ENCODE data around the gene TEX55.
A peak's percentile ranks its signal among the peaks of the same experiment; 100 is the strongest.
"Not testable (repeated sequence)": the region's sequence is repeated elsewhere in the genome, so short reads cannot be mapped to it uniquely, and the experiment has no call there.

TEX55 gene

GRCh38 chr3:119161240-119161639, 15.3 kb downstream of the TEX55 start:
- ATAC-seq, result no peak

DNA sequence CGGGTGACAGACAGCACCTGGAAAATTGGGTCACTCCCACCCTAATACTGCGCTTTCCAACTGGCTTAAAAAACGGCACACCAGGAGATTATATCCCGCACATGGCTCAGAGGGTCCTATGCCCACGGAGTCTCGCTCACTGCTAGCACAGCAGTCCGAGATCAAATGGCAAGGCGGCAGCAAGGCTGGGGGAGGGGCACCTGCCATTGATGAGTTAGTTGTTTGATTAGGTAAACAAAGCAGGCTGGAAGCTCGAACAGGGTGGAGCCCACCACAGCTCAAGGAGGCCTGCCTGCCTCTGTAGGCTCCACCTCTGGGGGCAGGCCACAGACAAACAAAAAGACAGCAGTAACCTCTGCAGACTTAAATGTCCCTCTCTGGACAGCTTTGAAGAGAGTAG, 18.8 kb downstream of the TEX55 start:
- not testable (repeated sequence) for ATAC-seq

DNA sequence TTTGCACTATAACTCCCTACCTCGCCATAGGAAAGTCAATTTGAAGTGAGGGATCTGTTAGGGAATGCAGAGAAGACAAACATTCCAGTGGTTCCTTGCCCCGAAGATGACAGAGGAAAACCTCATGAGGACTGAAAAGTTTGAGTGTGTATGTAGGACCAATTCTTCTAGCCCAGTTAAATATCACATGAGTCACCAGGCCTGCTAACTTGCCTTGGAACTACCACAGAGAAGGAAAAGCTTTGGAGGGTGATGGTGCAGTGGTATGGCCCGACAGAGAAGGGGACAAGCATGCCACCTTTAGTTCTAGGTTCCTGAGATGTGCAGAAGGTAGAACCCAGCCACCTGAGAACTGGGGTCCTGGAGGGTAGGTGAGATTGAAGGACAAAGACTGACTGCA, 24.9 kb downstream of the TEX55 start:
- no peak for ATAC-seq

DNA sequence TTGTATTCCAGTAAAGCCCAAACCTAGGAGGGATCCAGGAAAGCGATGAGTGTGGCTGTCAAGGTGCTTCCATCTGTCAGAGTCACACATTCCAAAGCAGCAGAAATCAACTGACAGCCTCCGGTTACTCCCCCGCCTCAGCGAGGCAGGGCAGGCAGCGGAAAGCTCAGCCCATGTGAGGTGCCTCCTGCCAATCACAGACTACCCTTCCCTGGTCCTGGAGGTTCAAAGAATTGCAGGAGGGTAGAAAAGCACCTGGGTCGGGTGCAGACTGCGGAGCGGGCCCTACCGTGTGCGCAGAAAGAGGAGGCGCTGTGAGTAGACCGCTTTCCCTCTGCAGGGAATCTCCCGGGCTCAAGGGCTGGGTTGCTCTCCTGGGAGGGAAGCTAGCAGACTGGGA, 27.4 kb downstream of the TEX55 start, which contains the start of gene UPK1B:
UPK1B (plus strand) TSS at position 274 of the 400 bp plus-strand sequence. CDS start 13,144 bp downstream, outside the sequence.
- no peak for ATAC-seq

DNA sequence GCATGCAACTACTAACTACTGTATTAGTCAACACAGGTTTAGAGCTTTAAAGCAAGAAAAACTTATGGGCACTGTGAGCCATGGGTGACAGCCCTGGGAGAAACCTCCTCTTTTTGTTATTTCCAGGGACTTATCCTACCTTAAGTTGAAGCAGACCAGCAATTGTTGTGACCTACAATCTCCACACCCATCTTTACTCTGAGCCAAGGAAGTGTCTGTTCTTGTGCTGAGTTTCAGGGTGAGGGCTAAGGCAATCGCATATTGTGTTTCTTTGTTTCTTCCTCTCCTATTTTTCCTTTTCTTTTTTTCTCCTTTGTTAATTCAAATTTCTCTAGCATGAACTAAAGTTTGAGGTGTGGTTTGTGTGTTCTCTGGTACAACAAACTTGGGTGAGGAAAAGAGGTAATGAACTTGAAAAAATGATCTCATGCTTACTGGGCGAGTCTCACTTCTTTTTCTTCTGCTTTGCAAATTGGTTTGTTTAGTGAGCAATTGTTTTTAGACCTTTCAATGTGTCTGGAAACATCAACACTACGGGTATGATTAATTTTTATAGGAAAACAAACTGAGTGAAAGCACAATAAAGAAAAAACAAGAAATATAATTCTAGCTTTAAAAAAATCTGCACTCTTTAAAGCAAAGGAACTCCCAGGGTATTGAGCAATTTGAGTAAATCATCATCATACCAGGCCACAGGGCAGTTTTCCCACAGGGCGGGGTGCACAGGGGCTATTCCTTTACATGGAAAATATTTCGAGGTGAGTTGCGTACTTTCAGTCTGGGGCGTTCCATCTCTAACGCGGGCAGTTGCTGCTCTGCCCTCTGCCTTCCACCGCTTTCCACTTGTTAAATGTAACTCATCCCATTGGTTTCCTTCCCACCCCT, 30.1 kb downstream of the TEX55 start:
- no peak for ATAC-seq

GRCh38 chr3:119176778-119177177, 30.8 kb downstream of the TEX55 start:
- ATAC-seq, result no peak

- ATAC-seq, result no peak
Measured at GRCh38 chr3:119177321-119177720, 31.4 kb downstream of the TEX55 start.

DNA sequence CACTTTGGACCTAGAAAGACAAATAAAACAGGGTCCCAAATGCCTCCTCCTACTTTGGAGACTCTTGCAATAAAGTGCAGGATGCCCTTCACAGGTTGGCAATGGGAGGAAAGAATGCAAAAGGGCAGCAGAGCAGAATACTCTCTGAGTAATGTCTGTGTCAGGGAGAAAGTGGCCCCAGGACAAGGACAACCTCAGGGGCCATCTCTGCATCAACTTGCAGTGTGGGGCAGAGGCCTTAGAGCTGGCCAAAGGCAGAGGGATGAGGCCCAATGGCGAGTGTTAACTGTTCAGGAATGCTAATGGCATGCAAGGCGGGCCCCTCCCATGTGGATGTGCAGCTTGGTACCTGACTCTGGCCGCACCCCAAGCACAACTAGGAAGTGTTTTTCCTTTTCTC, 35.8 kb downstream of the TEX55 start:
- ATAC-seq, result no peak

DNA sequence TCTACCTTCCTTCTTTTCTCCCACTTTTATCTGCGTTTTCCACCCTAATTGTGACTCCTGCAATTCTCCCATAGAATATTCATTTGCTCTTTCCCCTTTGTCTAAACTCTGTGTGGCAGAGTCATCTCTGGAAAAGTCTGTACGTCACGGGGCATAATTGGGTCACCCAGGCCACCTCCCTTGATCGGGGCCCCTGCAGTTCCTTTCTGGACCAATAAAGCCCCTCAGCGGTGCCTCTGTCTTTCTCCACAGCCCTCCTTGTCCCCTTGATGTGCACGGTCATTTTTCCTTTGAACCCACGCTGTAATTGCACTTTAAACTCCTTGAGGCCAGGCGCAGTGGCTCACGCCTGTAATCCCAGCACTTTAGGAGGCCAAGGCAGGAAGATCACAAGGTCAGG, 38.1 kb downstream of the TEX55 start:
- ATAC-seq, result no peak

- ATAC-seq, result peak; percentile 25 to 41
Measured at GRCh38 chr3:119184796-119185570, 39.0 kb downstream of the TEX55 start.

DNA sequence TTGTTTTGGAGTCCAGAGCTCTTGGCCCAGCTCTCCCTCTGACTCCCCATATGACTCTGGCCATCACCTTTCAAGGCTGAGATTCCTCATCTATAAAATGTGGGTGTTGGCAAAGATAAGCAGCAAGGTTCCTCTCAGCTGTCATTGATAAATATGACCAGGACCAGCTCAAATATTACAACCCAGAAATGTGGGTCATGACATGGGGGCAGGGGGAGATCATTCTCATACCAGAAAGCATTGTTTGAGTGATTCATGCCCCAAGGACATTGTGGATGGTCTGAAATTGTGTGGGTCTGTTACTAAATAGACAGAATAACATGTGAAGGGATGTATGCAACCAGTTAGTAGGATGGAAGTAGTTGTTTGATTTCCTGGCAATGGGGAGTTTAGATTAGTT, 41.3 kb downstream of the TEX55 start:
- ATAC-seq, result no peak

GRCh38 chr3:119191800-119192199, 45.8 kb downstream of the TEX55 start:
- no peak for ATAC-seq

DNA sequence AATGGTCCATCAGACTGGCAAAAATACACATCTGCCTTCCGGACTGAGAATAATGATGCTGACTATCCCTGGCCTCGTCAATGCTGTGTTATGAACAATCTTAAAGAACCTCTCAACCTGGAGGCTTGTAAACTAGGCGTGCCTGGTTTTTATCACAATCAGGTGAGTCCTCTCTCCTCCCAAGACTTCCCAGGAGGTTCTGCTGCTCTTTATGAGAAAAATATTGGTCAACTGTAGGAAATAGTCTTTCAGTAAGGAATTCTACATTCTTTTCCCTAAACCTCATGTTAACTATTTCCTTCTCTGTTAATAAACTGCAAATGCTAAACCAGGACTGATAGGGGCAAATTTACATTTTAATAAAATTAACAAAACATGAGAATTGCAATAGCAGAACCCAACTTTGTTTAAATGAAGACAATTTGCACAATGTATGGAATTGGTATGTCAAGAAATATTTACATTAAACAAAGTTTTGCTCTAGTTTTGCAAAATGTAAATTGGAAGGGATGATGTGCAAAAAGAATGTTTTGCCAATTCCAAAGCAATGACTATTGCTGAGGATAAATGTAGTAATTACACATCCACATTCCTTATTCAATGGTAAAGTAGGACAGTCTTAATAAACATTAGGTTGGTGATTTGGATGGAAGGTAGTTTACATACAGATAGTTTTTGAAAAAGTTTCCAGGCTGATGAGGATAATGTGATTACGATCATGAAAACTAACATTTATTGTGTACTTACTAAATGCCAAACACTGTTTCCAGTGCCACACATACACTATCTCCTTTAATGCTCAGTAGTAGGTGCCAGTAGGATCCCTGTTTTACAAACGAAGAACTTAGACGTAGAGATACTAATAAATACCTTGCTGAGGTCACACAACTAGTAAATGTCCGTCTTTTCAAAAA, 48.5 kb downstream of the TEX55 start:
- ATAC-seq, result no peak

DNA sequence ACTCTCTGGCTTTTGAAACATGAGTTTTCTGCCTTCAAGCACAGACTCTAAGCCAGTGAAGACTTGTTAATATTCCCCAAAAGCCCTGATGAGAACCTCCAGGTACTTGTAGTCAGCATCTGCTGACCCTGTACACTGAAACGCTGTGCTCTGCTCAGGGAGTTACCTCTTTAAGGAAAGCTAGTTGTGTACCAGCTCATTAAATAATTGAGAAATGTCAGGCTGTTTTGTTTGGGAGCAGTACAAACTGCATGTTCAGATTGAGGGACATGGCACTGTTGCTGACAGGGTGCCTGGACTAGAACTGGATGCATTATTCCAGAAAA, 49.1 kb downstream of the TEX55 start:
- no peak for ATAC-seq

- ATAC-seq, result no peak
Measured at GRCh38 chr3:119195911-119196310, 49.9 kb downstream of the TEX55 start.

Data from activated CD4-positive, CD25-positive, alpha-beta regulatory T cell treated with anti-CD3 and anti-CD28 coated beads, Interleukin-2, amount 50 U/mL, for 24 hours (primary cell).